SKM-1 treated with dmso at 0.1 percent for 144 hours (cell line): ENCODE results near the gene ESRRA.

Experiments
- DNase-seq: peaks from one replicate; lab custom pipeline; 2025; ENCODE audit not compliant: unreplicated experiment; lab: John Stamatoyannopoulos, UW

Gene ESRRA

DNA sequence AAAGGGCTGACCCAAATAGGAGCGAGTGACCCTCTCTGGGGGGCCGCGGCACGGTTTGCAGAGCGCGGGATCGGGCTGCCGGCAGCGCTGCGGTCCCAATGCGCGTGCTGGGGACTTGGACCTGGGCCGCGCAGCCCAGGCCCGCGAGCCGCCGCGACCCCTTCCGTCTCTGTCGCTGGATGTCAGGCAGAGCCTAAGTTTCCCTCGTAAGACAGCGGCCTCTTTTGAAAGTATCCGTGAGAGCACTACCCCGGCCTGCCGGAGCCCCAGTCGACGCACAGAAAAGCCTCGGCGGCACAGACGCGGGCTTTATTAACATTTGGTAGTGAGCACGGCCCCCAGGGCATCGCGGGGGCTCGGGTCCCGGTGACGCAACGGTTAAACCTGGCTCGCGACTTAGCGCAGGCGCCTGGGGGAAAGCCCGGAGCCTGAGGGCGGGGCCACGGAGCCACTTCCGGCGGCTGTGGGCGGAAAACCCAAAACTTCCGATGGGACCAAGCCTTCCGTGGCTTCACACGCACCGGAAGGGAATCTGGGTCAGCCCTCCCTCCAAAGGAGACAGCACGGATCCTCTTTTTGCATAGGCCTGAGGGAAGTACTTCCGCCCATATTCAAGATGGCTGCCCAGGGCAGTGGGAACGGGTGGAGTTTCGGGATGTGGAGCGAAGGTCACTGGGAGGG, 35.6 kb upstream of the ESRRA start:
- DNase-seq, result peak; percentile 99

DNA sequence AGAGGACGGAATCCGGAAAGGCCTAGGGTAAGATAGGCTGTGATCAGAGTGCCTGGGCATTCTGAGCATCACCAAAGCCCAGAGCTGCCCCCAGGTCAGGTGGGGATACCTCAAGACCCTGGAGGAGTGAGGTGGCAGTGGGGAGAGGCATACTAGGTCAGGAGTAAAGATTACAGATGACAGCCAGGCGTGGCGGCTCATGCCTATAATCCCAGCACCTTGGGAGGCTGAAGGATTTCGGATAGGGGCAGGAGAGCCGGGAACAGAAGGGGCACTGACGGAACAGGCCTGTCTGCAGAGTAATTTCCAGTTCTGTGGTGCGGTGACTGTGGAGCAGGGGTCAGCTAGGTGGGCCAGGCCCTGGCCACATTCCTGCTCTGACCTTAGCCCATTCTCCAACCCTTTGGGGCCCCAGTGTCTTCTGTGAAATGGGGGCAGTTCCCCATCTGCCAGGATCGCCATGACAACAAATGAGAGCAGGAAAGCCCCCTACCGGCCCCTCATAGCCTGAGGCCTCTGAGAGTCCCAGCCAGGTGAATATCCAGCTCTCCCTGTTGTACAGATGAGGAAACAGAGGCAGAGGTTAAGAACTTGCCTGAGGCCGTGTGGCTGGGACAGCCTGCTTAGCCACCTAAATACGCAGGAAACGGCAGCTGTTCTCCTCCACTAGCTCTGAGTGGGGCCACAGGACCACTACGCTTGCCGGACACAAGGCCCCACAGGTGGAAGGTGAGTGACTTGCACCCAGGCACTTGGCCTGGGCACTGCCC, 30.1 kb upstream of the ESRRA start:
- no peak for DNase-seq

DNA sequence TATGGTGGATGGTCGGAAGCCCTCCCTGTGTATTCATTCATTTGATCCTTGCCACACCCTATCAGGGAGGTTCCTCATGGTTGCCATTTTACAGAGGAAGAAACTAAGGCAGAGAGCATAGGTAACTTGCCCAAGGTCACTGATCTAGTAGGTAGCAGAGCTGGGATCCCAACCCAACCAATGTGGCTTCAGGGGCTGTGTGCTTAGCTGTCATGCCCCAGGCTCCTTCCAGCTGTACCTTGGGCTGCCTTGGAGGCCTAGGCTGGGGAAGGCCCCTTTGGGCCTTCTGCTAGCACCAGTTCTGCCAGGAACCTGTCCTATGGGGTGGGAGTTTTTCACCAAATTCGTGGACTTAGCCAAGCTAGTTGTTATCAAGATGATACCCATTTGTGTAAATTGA, 29.5 kb upstream of the ESRRA start:
- no peak for DNase-seq

DNA sequence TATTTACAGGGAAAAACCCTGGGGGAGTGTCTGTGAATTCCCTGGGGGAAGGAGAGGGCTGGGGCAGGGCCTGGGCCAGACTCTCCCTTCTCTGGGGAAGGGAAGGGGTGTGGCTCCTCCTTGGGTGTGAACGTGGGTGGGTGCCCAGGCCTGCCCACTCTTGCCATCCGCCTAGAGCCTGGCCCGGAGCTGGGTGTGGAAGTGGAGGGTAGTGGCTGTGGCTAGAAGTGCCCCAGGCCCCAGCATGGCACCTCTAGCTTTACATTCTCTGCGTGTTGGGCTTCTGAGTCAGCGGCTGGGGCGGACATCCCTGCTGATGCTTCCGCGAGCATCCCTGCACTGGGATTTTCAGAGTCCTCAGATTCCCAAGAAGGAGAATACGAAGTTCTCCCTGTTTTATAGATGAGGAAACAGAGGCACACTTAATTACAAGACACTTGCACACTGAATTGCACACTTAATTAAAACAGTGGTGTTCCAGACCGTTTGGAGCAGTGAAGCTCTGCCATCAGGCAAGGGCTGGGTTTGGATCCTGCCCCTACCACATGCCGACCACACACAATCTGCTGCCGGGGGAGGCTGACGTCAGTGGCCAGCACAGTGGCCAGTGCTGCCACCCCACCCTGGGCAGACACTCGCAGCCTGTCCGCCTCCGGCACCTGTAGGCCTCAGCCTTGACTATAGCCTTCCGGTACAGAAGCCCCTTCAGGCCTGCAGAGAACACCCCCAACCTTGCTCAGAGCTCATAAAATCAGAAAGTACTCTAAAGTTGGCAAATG, 28.5 kb upstream of the ESRRA start:
- no peak for DNase-seq

DNA sequence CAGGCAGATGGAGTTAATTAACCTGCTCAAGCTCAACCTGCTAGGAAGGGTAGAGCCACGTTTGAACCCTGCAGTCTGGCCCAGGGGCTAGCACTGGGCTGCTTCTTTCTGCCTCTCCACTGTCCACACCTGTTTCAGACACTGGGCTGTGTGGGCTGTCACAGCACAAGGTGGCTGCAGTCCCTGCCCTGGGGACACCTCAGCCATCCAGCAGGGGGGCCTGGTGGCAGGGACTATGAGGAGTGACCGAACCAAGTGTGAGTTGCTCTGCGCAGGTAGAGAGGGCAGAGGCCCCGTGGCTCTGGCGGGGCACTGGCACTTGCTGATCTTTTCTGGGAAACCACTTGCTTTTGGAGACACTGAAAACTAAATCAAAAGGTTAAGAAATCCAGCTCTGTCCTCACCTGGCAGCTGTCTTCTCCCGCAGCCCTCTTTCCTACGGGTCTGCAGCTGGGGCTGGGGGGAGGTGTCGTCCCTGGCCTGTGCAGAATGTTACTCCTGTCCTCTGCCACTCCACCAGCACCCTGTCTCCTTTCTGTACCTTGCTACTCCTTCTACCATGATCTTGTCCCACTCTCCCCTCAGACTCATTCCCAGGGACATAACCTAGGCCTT, 26.6 kb upstream of the ESRRA start:
- no peak for DNase-seq

DNA sequence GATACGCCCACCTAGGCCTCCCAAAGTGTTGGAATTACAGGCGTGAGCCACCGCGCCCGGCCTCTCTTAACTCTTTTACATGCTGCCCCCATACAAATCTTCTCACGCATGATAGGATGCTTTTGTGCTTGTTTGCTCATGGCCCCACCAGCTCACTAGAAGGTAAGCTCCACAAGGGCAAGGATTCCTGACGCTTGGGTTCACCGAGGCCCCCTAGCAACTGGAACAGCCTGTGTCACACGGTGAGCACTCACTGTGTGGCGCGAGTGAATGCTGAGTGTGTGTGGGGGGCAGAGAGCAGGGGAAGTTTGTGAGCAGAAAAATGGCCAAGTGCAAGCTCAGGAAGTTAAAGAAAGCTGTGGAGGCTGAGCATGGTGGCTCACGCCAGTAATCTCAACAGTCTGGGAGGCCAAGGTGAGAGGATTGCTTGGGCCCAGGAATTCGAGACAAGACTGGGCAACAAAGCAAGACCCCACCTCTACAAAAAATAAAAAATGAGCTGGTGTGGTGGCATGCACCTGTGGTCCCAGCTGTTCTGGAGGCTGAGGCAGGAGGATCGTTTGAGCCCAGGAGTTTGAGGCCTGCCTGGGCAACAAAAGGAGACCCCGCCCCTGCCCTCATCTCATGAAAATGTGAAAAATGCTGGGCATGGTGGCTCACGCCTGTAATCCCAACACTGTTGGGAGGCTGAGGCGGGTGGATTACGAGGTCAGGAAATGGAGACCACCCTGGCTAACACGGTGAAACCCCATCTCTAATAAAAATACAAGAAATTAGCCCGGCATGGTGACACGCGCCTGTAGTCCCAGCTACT, 23.2 kb upstream of the ESRRA start:
- DNase-seq, result no peak

DNA sequence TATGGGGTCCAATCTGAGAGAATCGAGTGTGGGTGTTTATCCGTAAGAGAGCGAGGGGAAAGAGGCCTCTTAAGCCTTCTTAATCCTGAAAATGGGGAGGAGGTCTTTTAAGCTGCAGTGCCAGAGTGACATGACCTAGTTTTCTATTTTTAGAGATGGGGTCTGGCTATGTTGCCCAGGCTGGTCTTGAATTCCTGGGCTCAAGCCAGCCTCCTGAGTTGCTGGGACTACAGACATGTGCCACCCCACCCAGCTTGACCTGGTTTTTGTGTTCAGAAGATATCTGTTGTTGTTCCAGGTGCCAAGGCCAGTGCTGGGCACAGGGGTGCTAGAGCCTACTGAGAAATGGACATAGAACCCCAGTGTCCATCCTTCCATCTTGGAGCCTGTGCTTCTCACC, 22.2 kb upstream of the ESRRA start:
- no peak for DNase-seq

DNA sequence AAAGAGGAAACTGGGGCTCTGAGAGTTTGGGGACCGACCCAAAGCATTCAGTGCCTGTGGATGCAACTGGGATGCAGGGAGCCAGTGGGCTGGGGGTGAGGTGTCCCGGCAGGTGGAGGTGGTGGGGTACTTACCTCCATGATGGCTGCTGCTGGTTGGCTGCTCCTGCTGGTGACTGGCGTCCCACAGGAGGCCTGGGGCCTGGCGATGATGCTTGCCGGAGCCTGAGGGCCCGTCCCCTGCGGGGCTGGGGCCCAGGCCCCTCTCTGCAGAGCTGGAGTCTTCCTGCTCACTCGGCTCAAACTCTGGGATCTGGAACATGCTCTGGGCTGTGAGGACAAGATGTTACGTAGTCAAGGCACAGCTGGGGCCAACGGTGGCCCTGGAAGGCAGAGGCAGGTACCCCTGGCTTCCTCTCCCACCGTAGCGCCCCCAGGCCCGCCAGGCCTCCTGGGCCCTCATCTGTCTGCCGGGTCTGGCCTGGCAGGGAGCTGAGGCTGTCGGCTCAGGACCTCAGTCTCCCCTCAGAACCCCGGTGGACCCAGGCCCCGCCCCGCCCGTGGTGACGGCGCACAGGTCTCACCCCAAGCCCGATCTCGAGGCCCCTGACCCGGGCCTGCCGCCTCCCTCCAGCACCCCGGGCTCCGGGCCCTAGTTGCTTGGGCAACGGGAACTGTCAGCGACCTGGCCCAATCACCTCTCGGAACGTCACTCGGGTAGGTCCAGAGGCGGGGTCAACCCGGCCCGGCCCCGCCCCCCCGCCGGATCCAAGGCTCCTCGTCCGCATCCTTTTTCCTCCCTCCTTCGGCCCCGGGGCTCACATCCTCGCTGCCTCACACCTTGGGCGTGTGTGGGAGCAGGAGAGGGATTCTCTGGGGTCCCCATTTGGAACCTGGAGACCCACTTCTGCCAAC, 21.0 kb upstream of the ESRRA start, which contains the start of gene BAD:
TSS of gene BAD (minus strand) at position 618 of the 914 bp plus-strand sequence. CDS start at position 321, 297 bp downstream.
- DNase-seq, result peak; percentile 93

DNA sequence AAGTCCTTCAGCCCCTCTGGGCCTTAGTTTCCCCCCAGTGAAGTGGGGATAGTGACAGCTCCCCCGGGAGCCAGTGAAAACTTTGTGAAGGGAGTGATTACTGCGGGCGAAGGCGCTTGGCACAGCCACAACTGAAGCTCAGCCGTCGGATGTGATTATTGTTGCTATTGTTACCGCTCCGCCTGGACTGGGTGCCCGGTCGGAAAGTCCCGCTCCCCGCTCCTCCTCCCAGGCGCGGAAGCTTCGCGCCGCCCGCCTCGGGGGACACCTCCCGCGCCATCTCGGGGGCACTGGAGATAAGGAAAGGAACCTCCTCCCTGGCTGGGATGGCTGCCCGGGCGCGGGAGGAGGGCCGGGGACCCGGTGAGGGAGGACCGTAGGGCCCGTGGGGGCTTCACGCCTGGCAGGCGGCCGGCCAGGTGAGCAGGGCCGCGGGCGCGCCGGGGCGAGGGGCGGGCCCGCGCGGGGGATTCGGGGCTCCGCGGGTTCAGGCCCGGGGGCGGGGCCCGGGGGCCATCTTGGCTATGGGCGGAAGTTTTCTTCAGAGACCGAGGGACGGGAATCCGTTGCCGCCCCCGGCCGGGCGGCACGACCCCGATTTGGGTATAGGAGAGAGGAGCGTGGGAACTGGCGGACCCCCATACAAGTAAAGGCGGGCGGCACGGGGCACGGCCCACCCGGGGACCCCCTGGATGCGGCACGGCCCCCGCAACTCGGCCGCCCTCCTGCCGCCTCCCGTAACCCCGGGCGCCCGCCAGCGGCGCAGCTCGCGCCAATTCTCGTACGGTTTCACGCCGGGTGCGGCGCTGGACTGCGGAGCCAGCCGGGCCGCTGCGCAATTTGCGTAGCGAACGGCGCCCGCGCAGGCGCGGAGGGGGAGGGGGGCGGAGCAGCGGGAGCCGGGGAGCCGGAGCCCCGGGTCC, 20.1 kb upstream of the ESRRA start, which contains the start of gene GPR137:
TSS of gene GPR137 (plus strand) at position 887 of the 923 bp plus-strand sequence. CDS start 677 bp downstream, outside the sequence.
- peak; percentile 65 for DNase-seq

DNA sequence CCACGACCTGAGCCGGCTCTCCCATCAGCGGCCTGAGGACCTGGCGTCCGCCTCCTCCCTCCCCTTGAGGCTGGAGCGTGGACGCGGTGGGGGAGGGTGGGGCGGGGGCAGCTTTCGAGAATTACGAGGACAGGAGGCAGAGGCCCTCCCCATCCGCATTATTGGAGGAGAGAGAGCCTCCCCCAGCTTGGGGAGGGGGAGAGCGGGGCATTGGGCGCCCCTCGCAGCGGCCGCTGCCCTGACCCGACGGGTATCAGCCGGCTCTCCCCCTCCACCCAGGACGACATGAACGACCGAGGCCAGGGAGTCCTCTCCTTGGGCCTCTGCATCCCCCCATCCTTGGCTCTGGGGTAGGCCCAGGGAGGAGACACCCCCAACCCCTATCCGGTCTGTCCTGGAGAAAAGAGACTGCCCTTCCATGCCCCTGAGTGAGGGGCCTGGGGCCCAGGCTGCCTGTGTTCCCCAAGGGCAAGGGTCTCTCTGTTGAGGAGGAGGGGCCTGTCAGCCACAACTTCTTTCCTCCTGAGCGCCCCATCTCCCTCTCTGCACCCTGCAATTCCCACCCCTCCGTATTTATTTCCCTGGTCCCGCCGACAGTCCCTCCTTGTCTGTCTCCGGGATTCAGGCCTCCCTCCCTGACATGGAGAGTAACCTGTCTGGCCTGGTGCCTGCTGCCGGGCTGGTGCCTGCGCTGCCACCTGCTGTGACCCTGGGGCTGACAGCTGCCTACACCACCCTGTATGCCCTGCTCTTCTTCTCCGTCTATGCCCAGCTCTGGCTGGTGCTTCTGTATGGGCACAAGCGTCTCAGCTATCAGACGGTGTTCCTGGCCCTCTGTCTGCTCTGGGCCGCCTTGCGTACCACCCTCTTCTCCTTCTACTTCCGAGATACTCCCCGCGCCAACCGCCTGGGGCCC, 19.2 kb upstream of the ESRRA start:
- no peak for DNase-seq

DNA sequence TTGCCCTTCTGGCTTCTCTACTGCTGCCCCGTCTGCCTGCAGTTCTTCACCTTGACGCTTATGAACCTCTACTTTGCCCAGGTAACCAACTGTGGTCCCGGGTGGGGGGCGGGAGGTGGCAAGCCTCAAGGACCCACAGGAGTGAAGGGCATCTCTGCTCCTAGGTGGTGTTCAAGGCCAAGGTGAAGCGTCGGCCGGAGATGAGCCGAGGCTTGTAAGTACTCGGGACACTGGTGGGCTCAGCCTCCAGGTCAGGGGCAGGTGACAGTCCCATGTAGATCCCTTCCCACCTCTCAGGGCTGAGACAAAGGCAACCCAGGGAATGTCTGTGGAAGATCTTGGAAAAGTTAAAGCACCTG, 18.5 kb upstream of the ESRRA start:
- DNase-seq, result no peak

DNA sequence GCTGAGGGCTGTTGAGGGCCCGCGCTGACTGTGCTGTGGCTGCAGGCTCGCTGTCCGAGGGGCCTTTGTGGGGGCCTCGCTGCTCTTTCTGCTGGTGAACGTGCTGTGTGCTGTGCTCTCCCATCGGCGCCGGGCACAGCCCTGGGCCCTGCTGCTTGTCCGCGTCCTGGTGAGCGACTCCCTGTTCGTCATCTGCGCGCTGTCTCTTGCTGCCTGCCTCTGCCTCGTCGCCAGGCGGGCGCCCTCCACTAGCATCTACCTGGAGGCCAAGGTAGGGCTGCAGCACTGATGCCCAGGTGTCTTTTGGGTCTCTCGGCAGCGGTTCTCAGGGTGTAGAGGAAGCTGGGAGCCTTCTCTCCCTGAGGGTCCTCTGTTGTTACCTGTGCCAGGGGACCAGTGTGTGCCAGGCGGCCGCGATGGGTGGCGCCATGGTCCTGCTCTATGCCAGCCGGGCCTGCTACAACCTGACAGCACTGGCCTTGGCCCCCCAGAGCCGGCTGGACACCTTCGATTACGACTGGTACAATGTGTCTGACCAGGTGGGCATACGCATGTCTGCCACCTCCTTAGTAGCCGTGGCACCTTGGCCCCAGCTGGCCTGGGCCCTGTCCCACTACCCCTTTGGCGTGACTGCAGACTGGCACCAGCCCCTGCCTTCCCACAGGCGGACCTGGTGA, 17.5 kb upstream of the ESRRA start:
- no peak for DNase-seq

DNA sequence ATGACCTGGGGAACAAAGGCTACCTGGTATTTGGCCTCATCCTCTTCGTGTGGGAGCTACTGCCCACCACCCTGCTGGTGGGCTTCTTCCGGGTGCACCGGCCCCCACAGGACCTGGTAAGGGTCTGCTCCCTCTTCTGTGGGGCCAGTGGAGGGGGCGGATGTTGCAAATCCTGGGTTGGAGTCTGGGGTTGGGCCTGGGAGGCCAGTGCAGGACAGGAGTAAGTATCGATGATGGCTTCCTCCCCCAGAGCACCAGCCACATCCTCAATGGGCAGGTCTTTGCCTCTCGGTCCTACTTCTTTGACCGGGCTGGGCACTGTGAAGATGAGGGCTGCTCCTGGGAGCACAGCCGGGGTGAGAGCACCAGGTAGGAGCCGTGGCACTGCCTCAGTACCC, 17.0 kb upstream of the ESRRA start:
- no peak for DNase-seq

DNA sequence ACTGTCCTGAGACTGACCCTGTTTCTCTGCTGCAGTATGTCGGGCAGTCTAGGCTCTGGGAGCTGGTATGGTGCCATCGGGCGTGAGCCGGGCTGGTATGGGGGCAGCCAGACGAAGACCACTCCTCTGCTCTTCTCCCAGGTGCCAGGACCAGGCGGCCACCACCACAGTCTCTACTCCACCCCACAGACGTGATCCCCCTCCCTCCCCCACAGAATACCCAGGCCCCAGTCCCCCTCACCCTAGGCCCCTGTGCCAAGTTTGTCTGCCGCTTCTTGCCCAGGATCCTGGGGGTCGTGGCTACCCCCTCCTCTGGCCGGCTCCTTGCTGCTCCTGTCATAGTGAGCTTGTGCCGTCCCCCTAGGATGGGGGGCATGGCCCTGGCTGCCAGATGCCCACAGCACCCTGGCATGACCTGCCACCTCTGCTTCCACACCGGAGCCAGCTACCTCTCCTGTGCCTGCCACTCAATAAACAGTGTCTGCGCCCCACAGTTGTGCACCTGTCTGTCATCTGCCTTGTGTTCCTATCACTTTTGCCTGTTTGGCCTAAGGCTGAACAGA, 16.2 kb upstream of the ESRRA start:
- no peak for DNase-seq

DNA sequence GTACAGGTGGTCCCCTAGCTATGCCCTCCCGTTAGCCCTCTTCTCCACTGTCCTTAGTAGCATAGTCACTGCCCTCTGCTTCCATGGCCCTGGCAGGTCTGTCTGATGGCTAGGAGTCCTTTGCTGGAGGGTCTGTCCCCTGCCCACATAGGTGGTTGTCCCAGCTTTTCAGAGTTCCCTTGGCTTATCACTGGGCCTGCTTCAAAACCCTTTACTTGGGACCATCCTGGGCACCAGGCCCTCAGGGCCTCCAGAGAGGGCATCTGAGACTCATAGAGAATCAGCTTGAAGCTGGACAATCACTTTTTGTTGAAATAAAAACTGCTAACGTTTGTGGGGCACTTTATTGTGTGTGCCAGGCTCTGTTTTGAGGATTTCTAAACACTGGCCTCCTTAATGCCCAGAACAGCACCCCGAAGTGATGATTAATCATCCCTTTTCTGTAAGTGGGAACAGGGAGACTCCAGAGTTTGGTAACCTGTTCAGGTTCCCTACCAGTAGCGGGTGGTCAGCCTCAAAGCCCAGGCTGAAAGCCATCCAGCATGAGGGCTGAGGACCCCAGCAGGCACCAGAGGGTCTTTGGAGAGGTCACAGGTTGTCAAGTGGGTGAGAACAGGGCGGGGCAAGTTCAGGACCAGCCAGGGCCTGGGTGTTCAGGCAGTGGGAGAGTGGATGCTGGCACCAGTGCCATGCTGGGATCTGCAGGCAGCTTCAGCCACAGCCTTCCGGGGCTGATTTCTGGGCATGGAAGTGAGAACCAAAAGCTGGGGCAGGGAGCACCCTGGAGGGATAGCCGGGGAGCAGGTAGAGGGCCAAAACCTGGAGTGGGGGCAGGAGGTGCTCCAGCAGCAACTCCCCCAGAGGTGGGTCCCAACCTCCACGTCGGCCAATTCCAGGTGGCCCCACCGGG, 14.7 kb upstream of the ESRRA start:
- DNase-seq, result no peak
